NCI-H460 (cell line): ENCODE data around the gene CSTPP1. TPM values are rescaled to one million over a fixed set of nuclear protein-coding genes. Genes with fewer than 3 reads are reported as not detected.

Source experiments
- DNase-seq: peaks from one replicate; pipeline ENCODE4 v3.0.0-alpha.2; 2016; ENCODE audit warnings: low read depth; ENCODE audit errors: extremely low read depth
- polyA plus RNA-seq: library from polyadenylated mRNA; depleted of rRNA; stranded (reverse); fragments of >200 nt; gene quantifications from 2 replicates; pipeline ENCODE4 v1.2.3, GENCODE V29; 2014; cell fraction: nucleus; rRNA removed
- total RNA-seq: library from RNA; depleted of rRNA; stranded (reverse); fragments of >200 nt; shearing (Covaris generic); gene quantifications from 2 replicates; pipeline ENCODE4 v1.2.3, GENCODE V29; 2014; rRNA removed

CSTPP1 gene
- total RNA-seq = 14.5 and 16.4 TPM in 2 replicates
- polyA plus RNA-seq = 19.5 and 25.2 TPM in 2 replicates

- peak; percentile 88 for DNase-seq
Observed at GRCh38 chr11:46936138-46937110, at the start of gene CSTPP1. Gene CSTPP1 (plus strand): TSS chr11:46936761. CDS start chr11:46936806, 45 bp downstream.

GRCh38 chr11:46888636-46889035 lies 47.9 kb upstream of the CSTPP1 start:
- DNase-seq = no peak

GRCh38 chr11:46889251-46889650 lies 47.3 kb upstream of the CSTPP1 start:
- no peak for DNase-seq

- peak; percentile 77 for DNase-seq
Observed at GRCh38 chr11:46889689-46890475, 46.7 kb upstream of the CSTPP1 start.

- DNase-seq = no peak
Observed at GRCh38 chr11:46890665-46891064, 45.9 kb upstream of the CSTPP1 start.

- no peak for DNase-seq
Observed at GRCh38 chr11:46892109-46892508, 44.5 kb upstream of the CSTPP1 start.

GRCh38 chr11:46892838-46893237 lies 43.7 kb upstream of the CSTPP1 start:
- DNase-seq = no peak

GRCh38 chr11:46894506-46894905 lies 42.1 kb upstream of the CSTPP1 start:
- DNase-seq = no peak

- DNase-seq = no peak
Observed at GRCh38 chr11:46894961-46895360, 41.6 kb upstream of the CSTPP1 start.

GRCh38 chr11:46895821-46896220 lies 40.7 kb upstream of the CSTPP1 start:
- no peak for DNase-seq

- peak; percentile 48 for DNase-seq
Observed at GRCh38 chr11:46896719-46897406, 39.7 kb upstream of the CSTPP1 start.

- no peak for DNase-seq
Observed at GRCh38 chr11:46898396-46899095, 38.0 kb upstream of the CSTPP1 start.

- no peak for DNase-seq
Observed at GRCh38 chr11:46899501-46900025, 37.0 kb upstream of the CSTPP1 start.

GRCh38 chr11:46900091-46900746 lies 36.3 kb upstream of the CSTPP1 start:
- DNase-seq = no peak

- DNase-seq = no peak
Observed at GRCh38 chr11:46901156-46901555, 35.4 kb upstream of the CSTPP1 start.

GRCh38 chr11:46902694-46903093 lies 33.9 kb upstream of the CSTPP1 start:
- no peak for DNase-seq

GRCh38 chr11:46903846-46904245 lies 32.7 kb upstream of the CSTPP1 start:
- DNase-seq = no peak

GRCh38 chr11:46905806-46906205 lies 30.8 kb upstream of the CSTPP1 start:
- no peak for DNase-seq

- no peak for DNase-seq
Observed at GRCh38 chr11:46906609-46907041, 29.9 kb upstream of the CSTPP1 start.
